Stimulated activated CD4-positive, alpha-beta T cell treated with anti-CD3 and anti-CD28 coated beads, Interleukin-1b, Interleukin-23, amount 100 ng/mL, for 4 hours (primary cell): Measurements from ENCODE around the gene IQUB.
"Not testable (repeated sequence)": the region's sequence is repeated elsewhere in the genome, so short reads cannot be mapped to it uniquely, and the experiment has no call there.

Source experiments
- DNase-seq, 2 donors: peaks; one replicate each; pipeline ENCODE4 v3.0.0-alpha.2; 2020; ENCODE audit warnings: low read depth in 2 of 2

IQUB gene

DNA sequence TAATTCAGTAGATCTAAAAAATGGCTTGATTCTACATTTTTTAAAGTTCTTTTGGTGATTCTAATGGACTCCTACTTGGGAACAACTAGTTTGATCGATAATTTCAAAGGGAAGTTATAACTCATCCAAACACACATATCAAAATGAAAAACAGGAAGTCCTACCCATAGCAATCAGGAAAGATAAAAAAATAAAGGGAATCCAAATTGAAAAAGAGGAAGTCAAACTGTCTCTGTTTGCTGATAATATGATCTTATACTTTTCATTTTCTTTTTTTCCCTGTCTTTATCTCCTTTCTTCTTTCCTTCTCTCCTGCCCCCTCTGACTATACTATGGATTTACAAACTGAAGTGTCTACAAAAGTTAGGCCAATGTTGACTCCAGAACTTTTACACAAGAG, 118.8 kb downstream of the IQUB start:
- DNase-seq = no peak

DNA sequence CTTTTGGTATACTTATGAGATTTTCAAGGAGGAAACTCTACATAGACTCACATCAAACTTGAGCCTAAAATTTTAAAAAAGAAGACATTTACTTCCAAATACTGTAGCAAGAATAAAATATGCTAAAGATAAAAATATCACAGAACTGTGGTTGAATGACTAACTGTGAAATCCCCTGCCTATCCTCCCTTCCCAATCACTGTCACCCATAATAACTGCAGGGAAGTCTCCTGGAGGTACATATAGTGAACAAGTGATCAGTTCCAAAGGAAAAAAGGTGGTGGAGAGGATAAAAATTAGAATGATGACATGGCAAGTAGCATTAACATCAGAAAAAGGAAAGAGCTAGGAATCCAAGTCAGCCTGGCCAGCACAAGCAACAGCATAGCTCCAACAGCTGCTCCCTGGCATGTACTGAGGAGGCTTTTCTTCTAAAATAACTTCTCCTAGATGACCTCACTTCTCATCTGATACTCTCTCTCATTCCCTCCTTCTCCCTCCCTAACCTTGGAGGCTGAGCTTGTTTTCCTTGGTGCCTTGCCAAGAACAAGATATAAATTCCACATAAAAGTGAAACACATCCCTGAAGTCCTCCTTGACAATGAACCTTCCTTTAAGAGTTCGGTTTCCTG, 124.0 kb downstream of the IQUB start:
- DNase-seq = no peak

DNA sequence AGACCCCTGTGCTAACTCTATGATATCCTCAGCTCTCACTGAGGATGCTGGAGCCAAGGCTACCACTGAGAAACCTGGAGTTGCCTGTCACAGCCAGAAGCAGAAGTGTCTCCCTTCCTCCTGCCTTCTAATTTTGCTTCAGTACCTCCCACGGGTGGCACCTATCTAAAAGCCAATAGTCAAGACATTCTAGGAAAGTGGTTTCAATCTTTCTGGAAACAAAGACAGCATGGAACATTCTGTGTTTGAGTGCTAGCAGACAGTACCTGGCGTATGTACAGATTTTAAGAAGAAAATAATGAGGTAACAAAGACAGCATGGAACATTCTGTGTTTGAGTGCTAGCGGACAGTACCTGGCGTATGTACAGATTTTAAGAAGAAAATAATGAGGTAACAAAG, 126.4 kb downstream of the IQUB start:
- not testable (repeated sequence) for DNase-seq
